HuH-7.5 (cell line): ENCODE data around the gene SARS2.
A peak's percentile ranks its signal among the peaks of the same experiment; 100 is the strongest.
"Not testable (repeated sequence)": the region's sequence is repeated elsewhere in the genome, so short reads cannot be mapped to it uniquely, and the experiment has no call there.

Experiments
- DNase-seq: peaks from one replicate; pipeline ENCODE4 v3.0.0; 2011; ENCODE audit warnings: low spot score

SARS2 gene

GRCh38 chr19:38946229-38947010 is 15.9 kb upstream of the SARS2 start:
- no peak for DNase-seq

GRCh38 chr19:38945562-38946228 is 15.1 kb upstream of the SARS2 start:
- no peak for DNase-seq

GRCh38 chr19:38944981-38945506 is 14.5 kb upstream of the SARS2 start:
- DNase-seq: no peak

DNA sequence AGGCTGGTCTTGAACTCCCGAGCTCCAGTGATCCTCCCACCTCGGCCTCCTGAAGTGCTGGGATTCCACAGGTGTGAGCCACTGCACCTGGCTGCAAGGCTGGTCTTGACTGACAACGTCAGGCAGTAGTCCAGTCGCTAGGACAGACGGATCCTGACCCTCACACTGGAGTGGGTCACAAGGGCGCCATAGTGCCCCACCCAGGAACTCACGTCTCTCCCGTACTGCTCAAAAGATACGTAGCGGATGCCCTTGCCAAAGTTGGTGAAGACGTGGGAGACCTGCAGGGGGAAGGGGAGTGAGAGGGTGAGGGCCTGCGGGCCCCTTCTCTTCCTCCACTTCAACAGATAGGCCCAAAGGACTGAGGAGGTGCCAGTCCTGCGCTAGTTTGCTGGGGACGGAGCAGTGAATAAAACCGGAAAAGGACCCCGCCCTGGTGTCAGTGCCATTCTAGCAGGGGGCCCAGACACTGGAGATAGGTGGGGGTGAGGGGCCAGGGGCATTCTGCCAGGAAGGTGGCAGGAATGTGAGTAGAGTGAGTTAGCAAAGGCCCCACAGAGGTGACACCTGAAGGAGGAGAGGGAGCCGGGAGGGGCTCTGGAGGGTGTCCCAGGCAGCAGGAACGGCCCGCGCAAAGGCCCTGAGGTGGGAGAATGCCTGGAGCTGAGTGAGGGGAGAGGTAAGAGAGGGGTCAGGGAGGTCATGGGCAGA is 12.1 kb upstream of the SARS2 start:
- no peak for DNase-seq

- DNase-seq: no peak
Measured at GRCh38 chr19:38941979-38942378, 11.4 kb upstream of the SARS2 start.

DNA sequence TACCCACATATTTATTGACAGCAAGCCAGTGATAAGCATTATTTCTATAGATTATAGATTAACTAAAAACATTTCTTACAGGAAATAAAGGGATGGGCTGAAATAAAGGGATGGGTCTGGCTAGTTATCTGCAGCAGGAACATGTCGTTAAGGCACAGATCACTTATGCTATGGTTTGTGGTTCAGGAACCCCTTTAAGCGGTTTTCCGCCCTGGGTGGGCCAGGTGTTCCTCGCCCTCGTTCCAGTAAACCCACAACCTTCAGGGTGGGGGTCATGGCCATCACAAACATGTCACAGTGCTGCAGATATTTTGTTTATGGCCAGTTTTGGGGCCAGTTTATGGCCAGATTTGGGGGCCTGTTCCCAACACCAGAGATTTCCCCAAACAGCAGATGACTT is 10.9 kb upstream of the SARS2 start:
- not testable (repeated sequence) for DNase-seq

GRCh38 chr19:38939957-38940356 is 9.4 kb upstream of the SARS2 start:
- DNase-seq: no peak

DNA sequence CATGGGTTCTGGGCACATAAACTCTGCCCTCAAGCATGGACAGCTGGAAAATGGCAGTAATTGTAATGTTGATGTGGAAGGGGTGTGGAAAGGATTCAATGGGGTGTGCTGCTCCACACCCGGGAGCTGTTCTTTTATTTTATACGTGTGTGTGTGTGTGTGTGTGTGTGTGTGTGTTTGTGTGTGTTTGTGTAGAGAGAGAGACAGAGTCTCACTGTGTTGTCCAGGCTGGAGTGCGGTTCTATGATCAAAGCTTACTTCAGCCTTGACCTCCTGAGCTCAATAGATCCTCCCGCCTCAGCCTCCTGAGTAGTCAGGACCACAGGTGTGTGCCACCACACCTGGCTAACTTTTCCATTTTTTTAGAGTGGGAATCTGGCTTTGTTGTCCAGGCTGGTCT is 3.0 kb upstream of the SARS2 start:
- DNase-seq: no peak

DNA sequence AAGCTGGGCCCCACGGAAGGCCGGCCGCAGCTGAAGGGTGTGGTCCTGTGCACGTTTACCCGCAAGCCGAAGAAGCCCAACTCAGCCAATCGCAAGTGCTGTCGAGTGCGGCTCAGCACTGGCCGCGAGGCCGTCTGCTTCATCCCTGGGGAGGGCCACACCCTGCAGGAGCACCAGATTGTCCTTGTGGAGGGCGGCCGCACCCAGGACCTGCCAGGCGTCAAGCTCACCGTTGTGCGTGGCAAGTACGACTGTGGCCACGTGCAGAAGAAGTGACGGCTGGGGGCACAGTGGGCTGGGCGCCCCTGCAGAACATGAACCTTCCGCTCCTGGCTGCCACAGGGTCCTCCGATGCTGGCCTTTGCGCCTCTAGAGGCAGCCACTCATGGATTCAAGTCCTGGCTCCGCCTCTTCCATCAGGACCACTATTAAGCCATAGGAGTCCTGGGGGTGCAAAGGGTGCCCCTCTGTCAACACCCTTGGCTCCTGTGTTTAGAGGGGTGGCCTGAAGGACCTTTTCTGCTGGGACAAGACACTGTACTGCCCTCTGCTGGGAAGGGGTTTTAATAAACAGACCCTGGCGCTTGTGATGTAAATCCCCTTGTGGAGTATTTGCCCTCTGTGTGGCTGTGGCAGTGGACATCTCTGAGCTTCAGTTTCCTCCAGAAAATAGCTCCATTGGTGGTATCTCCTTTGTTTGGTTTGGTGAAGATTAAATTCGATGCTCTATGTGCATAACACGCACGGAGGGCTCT is 2.0 kb upstream of the SARS2 start:
- peak; percentile 30 for DNase-seq

GRCh38 chr19:38931521-38931793 is 894 bp upstream of the SARS2 start:
- no peak for DNase-seq

DNA sequence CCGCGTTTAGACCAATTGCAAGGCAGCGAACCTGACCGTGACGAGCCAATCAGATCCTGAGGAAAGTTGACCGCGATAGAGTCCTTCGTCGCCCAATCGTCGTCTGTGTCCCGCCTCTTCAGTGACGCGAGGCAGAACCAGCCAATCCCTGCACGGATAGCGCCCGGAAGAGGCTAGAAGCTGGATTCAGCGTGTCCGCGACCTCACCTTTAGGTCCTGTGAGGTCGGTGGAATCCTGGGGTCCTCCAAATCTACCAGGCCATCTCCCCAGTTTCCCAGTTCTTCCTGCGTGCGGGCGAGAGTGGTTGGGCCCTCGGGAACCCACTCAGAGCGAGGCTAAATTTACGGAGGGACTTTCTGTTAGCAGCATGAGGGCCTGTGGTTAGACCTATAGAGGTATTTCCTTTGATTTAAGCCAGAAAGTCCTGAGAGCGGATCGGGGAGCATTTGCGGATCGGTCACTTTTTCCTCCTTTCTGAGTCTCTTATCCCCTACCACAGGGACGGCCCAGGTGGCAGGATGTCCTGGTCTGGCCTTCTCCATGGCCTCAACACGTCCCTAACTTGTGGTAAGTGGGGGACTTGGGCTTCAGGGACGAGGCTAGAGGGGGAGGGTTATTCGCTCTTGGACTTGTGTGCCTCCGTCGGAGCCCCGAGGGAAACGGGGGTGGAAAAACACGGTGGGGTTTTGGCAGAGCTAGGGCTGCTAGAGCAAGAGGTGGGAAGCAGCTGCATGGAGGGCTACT is 385 bp upstream of the SARS2 start, which contains the start of gene MRPS12:
MRPS12 (plus strand) TSS at position 169 of the 745 bp plus-strand sequence; CDS start at position 520, 351 bp downstream.
- DNase-seq: peak; percentile 99

GRCh38 chr19:38928391-38929001 is 2.1 kb downstream of the SARS2 start:
- DNase-seq: no peak

- no peak for DNase-seq
Measured at GRCh38 chr19:38924388-38924787, 6.2 kb downstream of the SARS2 start.

DNA sequence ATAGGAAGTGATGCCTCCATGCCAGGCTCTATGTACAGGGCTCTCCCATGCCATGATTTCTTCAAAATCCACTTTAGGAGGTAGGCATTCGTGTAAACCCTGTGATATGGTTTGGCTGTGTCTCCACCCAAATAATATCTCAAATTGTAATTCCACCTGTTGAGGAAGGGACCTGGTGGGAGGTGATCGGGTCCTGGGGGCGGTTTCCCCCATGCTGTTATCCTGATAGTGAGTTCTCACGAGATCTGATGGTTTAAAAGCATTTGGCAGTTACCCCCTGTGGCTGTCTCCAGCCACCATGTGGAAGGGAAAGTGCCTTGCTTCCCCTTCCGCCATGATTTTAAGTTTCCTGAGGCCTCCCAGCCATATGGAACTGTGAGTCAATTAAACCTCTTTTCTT is 8.1 kb downstream of the SARS2 start:
- no peak for DNase-seq

- no peak for DNase-seq
Measured at GRCh38 chr19:38921420-38922274, 8.9 kb downstream of the SARS2 start.

DNA sequence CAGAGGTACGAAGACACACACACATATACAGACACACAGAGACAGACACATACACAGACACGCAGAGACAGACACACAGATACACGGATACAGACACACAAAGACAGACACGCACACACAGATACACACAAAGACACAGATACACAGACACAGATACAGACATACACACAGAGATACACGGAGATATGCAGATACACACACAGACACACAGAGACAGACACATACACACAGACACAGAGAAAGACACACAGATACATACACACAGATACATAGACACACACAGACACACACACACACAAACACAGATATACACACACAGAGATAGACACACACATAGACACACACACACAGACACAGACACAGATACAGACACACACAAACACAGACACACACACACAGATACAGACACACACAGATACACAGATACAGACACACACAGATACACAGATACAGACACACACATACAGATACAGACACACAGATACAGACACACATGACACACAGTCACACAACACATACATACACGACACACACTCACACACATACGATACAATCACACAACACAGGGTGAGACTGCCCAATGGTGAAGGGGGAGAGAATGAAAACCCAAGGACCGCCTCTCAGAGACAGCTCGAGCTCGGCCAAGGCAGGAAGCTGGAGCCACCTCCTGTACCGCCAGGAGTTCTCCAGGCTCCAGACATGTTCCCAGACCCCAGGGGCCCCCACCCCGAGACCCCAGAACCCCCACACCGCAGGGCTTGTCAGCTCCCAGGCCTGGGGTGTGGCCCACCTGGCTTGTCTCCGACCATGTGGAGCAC is 9.8 kb downstream of the SARS2 start:
- DNase-seq: no peak

- DNase-seq: no peak
Measured at GRCh38 chr19:38919837-38920601, 10.5 kb downstream of the SARS2 start.

DNA sequence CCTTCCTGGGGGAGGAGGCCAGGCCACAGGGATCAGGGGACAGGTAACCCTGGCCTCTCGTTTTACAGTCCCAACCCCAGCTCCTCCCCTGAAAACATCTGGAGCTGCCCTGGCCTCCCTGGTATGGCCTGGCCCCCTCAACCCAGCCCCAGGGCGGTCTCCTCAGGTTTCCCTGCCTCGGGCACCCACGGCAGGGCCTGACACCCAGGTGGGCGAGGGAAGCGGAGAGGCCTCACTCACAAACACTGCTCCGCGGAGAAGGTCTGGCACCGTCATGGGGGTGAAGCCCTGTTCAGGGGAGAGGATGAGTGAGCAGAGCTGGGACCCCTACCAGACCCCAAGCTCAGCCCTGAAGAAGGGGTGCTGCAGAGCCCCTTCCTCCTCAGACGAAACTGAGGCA is 12.0 kb downstream of the SARS2 start:
- no peak for DNase-seq
